HG02885 (cell line): ENCODE data around the gene PHACTR2.
"Not testable (repeated sequence)": the region's sequence is repeated elsewhere in the genome, so short reads cannot be mapped to it uniquely, and the experiment has no call there.

Experiments
- ATAC-seq: cut with Tn5 transposase; IDR thresholded peaks from one replicate; pipeline ENCODE4 v1.9.1; 2021; ENCODE audit warnings: mild to moderate bottlenecking; ENCODE audit not compliant: unreplicated experiment, poor library complexity

The PHACTR2 gene

DNA sequence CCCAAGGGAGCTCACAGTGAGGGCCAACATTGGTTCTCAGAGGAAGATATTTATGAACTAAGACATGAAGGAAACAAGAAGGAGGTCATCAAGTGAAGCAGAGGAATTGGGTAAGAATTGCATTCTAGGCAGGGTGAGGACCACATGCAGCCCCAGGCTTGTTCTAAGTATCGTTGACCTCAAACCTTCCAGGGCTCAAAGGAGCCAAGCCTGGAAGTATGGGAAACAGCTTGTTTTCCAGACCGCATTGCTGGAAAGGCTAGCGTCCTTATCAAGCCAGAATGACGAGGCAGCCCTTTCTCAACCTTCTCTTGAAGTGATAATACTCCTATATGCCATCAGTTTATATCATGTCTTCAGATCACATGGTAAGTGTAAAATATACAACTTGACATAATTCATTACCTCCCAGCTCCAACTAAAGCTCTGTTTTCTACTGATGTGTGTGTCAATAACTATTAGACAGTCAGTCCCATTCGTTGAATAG lies 79.6 kb downstream of the PHACTR2 start:
- no peak for ATAC-seq

DNA sequence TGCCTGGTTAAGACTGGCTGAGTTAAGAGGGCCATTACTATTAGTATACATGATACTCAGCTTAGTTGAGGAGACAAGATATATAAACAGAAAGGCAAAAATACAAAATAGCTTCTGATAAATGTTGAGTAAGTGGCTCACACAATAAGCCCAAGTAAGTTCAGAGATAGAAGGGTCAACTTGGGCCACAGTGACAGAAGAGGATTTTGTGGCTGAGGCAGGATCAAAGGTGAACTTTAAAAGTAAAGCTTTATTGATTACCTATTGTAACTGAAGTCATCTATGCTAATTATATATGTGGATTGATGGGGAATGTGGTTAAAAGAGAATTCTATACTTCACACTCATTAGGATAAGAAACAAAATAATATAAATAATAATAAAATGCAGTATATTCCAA lies 80.8 kb downstream of the PHACTR2 start:
- ATAC-seq, result no peak

DNA sequence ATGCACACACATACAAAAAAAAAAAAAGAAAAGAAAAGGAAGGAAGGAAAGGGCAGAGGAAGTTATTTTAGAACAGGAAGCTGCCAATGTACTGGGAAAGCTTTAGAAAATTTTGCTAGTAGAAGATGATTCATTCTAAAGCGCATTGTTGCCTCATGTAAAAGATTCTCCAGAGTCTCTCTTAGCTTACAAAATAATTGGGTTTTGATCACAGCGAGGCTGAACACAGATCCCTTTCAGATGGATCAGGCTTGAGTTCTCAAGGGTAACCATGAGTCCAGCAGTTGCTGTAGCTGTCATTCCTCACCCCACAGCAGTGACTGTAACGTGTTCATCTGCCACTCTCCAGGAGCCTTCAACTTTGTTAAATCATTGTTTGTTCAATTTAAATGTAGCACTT lies 81.9 kb downstream of the PHACTR2 start:
- ATAC-seq, result no peak

DNA sequence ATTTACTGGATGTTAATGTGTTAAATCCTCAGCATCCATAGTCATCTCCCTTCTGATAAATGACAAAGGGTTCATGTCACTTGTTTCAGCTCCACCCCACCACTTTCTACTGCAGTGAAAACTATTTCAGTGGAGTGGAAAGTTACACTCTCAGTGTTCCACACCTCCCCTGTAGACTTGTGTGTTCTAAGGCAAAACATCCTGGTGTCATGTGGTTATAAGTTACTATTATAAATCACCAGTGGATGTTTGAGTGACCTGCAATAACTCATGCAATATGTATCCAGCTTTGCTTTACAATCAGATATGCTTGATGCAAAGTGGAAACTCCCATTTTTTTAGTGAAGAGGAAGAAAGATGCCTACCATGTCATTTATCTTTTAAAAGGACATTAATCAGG lies 83.3 kb downstream of the PHACTR2 start:
- no peak for ATAC-seq

DNA sequence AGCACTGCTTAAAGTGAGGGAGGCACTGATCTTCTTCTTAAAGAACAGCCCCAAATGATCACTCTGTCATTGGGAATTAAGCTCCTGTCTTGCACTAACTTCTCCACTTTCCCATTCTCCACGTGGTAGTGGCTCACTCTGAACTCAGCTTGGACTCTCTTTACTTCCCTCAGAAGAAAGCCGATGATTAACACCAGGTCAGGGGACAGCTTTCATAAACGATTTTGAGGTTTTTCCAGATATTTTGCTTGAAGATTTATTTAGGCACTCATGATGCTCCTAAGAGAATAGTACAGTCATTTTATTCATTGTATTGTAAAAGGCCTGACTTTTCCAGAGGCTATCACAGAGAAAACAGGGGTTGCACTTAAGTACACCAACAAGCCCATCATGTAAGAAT lies 84.4 kb downstream of the PHACTR2 start:
- ATAC-seq, result no peak

DNA sequence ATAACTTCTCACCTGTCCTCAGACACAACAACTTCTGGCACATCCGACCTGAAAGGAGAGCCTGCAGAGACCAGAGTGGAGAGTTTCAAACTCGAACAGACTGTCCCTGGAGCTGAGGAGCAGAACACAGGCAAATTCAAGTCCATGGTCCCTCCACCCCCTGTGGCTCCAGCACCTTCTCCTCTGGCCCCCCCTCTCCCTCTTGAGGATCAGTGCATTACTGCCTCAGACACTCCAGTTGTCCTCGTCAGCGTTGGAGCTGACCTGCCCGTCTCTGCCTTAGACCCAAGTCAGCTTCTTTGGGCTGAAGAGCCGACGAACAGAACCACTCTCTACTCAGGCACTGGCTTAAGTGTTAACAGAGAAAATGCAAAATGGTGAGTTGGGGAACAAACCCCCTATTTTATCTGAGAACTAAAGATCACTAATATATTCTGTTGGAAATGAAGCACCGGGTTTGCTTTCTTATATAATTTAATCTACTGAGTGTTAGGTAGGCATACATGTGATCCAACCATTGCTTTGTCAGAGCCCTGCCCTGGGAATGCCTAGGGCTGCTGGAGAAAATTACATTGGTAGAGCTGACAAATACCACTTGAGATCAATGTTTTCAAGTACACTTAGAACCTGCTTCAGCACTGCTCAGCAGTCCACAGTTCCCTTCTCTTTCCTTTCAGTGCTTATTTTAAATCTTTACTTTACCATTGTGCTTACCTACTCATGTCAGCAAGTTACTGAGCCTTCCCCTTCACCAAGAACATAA lies 87.8 kb downstream of the PHACTR2 start:
- ATAC-seq, result no peak

DNA sequence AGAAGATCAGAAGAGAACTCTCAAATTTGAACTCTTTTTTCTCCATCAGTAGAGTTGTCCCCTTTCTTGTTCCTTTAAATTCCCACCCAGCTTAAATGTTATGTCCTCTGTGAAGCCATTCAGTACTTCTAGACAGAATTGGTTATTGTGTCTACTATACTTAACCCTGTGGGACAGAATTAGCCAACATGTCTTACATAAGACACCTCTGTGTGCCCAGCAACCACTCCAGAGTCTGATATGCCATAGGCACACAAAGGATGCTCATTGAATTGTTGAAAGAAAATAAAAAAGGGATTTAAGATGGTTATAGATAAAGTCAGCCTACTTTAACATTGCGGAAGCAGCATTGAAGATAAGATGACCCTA lies 88.4 kb downstream of the PHACTR2 start:
- no peak for ATAC-seq

DNA sequence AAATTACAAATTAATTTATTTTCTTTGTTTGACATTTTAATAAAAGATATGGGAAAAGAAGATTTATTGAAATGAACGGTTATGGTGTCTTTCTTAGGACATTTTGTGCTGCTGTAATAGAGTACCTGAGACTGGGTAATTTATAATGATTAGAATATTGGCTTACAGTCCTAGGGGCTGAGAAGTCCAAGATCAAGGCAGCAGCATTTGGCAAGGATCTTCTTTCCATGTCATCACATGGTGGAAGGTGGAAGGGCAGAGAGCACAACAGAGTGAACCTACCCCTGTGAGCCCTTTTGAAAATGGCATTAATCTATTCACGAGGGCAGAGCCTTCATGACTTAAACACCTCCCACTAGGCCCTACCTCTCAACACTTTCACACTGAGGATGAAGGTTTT lies 89.7 kb downstream of the PHACTR2 start:
- ATAC-seq, result no peak

DNA sequence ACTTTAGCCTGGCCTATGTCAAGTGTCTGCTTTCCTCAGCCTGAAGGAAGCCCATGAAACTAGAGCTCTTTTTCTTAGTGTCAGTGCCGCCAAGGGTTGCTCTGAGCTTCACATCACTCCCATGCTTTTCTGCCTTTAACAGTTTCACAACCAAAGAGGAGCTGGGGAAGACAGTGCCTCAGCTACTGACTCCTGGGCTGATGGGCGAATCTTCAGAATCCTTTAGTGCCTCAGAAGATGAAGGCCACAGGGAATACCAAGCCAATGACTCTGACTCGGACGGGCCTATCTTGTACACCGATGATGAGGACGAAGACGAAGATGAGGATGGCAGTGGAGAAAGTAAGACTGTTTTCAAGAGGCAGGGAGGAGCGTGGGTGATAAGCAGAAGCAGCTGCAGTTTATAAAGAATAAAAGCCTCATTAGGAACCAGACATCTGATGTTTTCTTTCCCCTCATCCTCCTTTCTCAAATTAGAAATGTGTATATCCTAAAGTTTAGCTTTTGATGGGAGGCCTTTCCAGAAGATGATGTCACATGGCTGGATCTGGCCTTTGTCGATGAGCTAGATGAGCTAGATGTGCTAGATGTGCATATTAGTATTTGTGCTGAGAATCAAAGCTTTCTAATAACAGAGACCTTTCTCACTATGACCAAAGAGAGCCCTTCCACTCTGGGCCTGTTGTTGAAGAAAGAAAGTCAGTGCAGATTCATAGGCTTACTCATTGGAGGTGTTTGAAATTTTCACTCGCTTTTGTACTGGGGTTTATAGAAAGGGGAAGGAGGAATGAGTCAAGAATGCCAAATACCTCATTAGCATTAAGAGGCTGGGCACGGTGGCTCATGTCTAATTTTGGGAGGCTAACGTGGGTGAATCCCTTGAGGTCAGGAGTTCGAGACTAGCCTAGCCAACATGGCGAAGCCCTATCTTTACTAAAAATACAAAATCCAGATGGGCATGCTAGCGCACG lies 94.6 kb downstream of the PHACTR2 start:
- no peak for ATAC-seq

DNA sequence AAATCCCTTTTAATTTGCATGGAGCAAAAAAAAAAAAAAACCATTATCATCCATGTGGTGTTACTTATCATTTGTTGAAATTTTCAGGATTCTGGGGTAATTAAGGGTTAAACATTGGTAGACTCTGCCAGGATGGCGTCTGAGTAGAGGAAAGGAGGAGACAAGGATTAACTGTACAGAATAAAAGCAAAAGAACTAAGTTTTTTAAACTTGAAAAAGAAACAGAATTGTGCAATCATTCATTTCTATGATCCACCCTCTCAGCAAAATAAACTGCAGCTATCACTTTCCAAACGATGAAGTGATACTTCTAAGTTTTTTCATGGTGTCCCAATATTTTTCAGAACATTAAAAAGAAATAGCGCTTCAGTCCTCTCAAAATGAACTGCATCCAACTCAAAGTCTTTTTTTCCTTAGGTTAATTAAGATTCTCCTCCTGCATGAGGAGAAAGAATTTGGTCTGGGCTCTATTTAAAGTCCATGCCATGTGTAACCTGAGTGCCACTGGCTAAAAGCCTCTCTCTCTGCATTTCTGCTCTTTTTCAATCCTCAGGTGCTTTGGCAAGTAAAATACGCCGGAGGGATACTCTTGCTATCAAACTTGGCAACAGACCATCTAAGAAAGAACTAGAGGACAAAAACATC lies 95.9 kb downstream of the PHACTR2 start:
- no peak for ATAC-seq

DNA sequence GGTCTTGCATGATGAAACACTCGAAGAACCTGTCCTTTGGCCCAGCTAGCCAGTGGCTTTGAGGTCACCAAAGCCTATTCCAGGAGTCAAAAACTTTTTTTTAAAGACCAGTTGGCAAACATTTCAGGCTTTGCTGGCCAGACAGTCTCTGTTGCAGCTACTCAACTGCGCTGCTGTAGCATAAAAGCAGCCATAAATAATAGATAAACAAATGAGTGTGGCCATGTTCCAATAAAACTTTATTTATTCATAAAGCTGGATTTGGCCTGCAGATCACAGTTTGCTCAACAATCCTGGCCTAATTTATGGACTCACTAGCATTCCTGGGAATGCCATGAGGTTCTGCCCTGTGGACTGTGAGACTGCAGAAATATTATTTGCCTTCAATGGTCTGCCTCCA lies 96.6 kb downstream of the PHACTR2 start:
- ATAC-seq, result no peak

DNA sequence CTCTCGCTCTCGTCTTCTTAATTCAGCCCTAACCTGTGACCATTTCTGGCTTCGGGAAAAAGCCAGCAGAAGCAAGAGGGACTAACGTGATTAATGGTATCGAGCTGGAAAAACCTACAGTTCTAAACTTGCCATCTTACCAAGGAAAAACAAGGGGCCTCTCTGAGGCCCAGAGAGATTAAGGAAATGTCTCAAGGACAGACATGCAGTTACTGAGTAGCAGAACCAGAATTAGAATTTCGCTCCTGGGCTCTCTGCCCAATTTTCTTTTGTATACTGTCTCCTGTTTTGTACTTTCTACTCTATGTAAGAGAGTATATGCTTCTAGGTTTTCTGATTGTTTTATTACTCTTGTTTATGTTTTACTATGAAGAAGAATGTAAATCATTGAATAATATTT lies 97.6 kb downstream of the PHACTR2 start:
- no peak for ATAC-seq

DNA sequence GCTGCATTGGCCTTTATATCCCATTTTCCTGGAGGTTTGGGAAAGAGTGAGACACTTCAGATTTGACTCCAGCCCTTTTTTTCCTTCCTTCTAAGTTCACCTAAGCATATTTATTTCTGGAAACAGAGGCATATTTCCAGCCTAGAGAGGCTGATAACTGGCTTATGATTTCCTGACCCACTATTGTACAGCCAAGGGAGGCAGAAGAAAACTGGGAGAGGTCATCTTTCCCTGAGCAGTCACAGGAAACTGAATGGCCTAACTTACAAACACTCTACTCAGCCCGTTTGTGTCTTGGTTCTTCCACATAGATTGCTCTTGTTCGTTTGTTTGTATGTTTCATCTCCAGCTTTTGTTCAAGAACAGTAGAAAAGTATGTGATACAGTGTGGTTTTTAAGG lies 101.2 kb downstream of the PHACTR2 start:
- no peak for ATAC-seq

DNA sequence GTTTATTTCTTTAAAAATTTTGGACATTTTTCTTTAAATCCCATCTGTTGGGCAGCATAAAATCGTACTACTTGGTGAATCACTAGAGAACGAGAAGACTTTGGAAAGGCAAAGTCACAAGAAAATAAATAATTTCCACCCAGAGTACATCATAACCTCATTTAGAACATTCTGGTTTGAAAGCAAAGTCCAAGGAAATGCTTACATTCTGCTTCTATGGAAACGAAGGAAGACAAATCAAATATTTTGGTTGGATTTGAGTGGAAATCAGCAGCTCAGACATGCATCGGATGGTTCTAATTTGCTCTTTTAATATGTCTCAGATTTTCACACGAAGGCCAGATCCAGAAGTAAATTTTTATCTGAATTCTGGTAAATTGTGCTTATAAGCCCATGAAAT lies 104.7 kb downstream of the PHACTR2 start:
- no peak for ATAC-seq

DNA sequence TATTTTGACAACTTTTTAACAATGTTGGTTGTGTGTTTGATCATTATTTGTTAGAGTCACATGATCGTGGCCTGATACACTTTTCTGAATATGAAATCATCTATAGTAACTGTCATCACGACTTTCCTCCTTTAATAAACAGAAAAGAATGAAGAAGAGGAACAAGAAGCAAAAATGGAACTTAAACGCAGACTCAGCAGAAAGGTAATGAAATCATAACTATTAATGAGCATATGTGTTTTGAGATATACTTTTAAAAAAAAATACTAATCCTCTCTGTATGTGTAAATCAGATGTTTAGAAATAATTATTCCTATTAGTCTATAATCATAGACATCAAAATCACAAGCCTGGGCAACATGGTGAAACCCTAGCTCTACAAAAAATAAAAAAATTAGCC lies 105.3 kb downstream of the PHACTR2 start:
- ATAC-seq, result no peak

DNA sequence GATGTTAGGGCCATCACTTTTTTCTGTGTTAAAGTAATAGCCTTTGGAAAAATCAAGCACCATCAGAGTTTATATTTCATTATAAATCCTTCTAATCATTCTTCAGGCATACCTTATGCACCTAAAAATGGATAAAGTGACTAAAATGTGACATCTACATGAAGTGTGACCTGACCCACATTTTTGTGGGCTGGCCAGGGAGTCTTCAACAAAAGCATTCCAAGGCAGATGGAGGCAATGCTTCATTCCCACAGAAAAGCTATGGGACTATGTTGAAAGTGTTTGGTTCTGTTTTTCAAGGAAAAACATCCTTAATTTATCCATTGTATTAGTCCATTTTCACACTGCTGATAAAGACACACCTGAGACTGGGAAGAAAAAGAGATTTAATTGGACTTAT lies 106.6 kb downstream of the PHACTR2 start:
- ATAC-seq, result no peak

DNA sequence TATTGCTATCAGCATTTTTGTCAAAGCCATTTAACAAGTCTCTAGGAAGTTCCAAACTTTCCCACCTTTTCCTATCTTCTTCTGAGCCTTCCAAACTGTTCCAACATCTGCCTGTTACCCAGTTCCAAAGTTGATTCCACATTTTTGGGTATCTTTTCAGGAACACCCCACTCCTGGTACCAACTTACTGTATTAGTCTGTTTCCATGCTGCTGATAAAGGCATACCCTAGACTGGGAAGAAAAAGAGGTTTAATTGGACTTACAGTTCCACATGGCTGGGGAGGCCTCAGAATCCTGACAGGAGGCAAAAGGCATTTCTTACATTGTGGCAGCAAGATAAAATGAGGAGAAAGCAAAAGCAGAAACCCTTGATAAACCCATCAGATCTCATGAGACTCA lies 108.6 kb downstream of the PHACTR2 start:
- ATAC-seq, result not testable (repeated sequence)

DNA sequence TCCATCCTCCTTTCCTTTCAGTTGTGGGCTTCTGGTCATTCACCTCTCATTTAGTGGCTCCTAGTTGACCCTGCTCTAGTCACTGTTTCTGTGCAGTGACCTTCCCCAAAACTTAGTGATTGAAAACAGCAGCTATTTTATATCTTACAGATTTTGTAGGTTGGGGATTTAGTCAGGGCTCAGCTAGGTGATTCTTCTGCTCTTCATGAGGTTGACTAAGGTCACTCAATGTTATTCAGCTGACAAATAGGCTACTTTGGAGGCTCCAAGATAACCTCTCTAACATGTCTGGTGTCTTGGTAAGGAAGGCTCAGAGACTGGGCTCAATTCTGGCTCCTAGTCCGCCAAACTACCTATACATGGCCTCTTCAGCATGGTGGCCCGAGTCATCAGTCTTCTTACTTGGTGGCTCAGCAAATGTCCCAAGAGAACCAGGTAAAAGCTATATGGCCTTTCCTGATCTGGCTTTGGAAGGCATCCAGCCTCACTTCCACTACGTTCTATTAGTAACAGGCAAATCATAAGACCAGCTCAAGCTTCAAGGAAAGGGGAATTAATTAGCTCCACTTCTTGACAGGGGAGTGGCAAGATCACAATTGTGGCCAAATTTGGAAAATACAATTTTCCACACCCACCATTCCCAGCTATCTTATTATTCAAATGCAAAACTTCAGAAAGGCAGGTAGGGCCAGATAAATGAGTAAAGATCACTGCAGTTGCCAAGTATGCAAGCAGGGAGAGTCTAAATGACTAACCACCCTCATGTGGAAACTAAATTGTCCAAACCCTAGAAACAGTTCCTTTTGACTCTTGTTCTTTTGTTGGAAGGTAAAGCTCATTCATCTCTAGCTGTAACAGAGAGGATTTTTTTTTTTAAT lies 114.9 kb downstream of the PHACTR2 start:
- no peak for ATAC-seq

DNA sequence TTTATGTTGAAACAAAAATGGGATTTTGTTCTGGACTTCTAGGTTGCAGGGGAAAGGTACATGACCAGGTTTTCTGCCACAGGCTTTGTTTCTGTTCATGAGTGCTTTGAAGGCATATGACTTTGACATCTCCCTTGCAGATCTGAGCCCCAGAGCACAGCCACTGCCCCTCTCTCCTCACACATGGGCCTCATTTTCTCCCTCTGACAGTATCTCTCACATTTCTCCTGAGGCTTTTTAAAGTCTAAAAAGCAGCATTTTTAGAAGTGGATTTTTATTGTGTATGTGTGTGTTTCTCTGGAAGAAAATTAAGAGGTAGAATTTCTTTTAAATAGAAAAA lies 115.5 kb downstream of the PHACTR2 start:
- ATAC-seq, result no peak

DNA sequence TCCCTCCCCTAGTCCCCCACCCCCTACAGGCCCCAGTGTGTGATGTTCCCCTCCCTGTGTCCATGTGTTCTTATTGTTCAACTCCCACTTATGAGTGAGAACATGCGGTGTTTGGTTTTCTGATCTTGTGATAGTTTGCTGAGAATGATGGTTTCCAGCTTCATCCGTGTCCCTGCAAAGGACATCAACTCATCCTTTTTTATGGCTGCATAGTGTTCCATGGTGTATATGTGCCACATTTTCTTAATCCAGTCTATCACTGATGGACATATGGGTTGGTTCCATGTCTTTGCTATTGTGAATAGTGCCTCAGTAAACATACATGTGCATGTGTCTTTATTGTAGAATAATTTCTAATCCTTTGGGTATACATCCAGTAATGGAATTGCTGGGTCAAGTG lies 118.8 kb downstream of the PHACTR2 start:
- ATAC-seq, result not testable (repeated sequence)
